GM12892 (cell line): ENCODE results near the gene NFRKB.

Experiments used
- POLR2A ChIP-seq: IDR thresholded peaks from 2 replicates; pipeline ENCODE4 v1.6.1; 2011; ENCODE audit warnings: low read depth, low read length, control low read depth
- POLR2AphosphoS5 ChIP-seq: IDR thresholded peaks from 2 replicates; pipeline ENCODE4 v1.6.1; 2011; ENCODE audit warnings: low read depth, low read length, control low read depth

- TF ChIP-seq POLR2A: no peak
- TF ChIP-seq POLR2AphosphoS5: no peak
Measured at GRCh38 chr11:129933891-129934290, 38.5 kb upstream of the NFRKB start.
